Non-pigmented ciliary epithelial cell (primary cell): ENCODE measurements around the gene KLHL13.

Experiments used
- DNase-seq: peaks from one replicate; pipeline ENCODE4 v3.0.0-alpha.2; 2010; ENCODE audit warnings: low read depth

KLHL13 gene

DNA sequence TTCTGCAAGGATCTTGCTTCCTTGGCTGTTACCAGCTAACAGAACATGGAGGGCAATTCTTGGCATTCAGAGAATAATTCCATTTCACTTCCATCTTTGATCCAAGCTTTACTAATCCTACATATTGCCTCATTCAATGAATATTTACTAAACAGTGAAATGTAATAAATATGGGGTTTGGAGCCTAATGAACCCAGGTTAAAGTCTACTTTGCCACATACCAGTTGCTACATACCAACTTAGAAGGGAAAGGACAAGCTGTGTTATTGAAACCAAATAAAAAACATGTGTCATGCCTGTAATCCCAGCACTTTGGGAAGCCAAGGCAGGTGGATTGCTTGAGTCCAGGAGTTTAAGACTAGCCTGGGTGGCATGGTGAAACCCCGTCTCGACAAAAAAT, 265.6 kb downstream of the KLHL13 start:
- DNase-seq: no peak
